ENCODE measurements around the gene KCNJ1.

Gene KCNJ1

DNA sequence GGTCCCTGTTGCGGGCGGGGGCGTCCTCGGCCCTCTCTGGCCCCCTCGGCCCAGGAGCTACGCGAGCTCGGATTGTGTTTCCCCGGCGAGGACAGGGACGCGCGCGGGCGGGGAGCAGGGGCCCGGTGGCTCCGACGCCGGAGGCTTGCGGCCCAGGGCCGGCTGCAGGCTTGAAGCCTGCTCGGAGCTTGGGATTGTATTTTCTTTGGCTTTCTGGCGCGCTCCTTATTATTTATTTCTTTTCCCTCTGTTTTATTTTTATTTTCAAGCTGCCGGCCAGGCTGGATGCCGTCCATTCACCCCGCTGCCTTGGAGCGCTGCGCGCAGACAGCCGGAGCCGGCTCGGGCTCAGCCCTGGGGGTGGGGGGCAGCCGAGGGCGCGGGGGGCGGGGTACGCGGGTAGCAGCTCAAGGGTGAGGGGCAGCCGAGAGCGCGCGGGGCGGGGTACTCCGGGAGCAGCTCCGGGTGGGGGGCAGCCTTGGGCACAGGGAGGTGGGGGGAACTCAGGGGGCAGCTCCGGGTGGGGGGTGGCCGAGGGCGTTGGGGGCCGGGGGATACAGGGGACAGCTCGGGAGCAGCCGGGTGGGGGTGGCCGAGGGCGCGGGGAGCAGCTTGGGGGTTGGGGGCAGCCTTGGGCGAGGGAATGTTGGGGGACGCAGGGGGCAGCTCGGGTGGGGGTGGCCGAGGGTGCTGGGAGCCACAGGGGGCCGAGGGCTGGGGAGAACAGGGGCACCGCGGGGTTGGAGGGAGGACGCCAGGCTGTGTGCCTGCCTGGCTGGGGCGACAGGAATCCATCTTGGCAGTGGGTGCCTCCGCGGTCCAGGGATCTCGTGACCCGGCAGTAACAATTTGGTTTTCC, 42.7 kb downstream of the KCNJ1 start:
- no peak for DNase-seq (ENCODE audit: low spot score)
- FAIRE-seq, result no peak

DNA sequence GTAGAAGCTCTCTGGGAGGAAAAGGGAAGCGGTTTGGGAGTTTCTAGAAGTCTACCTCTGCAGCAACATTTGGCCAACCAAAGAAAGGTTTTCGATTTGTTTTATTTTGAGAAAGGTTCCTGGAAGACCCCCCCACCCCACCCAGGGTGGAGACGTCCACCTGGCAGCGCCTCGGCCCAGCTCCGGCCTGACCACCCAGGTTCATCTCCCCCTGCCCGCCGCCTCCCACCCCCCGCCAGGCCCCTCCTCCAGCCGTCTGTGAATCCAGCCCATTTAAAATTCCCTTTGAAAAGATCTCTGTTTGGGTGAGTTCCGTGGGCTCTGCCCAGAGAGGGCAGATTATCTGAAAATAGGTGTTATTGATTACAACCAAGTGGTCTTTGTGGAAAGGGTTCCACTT, 43.3 kb downstream of the KCNJ1 start:
- FAIRE-seq, result no peak
- no peak for DNase-seq (ENCODE audit: low spot score)

DNA sequence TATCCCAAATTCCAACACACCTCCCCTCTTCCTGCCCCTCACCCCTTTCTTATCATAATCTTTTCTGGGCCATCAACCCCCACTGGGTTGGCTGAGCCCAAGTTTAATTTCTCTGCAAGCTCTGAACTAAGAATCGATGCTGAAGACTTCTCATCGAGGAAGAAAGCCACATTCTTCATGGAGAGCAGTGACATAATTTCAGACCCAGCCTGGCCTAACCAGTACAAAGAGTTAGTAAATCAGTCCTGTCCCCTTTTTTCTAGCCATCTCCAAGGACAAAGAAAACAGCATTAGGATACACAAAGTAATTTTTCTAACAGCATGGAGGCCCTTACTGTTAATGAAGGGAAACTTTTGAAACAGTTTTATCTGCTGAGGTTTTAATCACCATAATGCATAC, 45.0 kb downstream of the KCNJ1 start:
- FAIRE-seq, result no peak
- DNase-seq (ENCODE audit: low spot score), result no peak

DNA sequence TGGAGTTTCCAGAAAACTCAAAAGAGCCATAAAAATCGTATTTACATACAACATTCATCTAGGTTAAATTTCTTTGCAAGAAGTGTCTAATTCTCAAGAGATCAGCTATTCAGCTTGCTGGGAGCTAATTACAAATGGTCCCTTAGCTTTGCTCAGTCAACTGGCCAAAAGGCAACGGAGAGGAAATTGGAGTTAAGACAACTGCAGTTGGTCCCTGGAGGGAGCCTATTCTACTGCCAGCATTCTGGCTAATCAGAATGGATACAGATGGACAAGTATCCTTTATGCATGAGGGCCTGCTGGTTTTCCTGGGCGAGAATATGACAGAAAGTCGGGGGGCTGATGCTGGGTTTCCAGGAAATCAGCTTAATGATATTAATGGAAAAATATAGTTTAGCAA, 45.5 kb downstream of the KCNJ1 start:
- DNase-seq (ENCODE audit: low spot score) (no peak), FAIRE-seq (no peak)

DNA sequence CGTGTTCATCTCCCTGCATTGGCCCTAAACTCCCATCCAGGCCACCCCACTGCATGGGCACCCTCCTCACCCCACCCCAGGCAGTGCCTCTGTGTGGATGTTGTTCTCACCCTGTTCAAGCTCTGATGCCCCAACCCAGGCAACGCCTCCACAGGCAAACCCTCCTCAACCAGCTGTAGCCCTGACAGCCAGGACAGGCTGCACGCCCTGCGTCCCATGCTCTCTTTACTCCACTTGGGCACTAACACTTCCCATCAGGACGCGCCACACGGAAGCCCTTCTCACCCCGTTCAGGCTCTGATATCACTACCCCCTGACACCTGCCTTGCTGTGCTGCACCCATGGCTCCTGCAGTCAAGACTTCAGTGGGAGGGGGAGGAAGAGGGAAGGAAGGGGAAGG, 47.9 kb downstream of the KCNJ1 start:
- DNase-seq (ENCODE audit: low spot score), result no peak
- no peak for FAIRE-seq

DNA sequence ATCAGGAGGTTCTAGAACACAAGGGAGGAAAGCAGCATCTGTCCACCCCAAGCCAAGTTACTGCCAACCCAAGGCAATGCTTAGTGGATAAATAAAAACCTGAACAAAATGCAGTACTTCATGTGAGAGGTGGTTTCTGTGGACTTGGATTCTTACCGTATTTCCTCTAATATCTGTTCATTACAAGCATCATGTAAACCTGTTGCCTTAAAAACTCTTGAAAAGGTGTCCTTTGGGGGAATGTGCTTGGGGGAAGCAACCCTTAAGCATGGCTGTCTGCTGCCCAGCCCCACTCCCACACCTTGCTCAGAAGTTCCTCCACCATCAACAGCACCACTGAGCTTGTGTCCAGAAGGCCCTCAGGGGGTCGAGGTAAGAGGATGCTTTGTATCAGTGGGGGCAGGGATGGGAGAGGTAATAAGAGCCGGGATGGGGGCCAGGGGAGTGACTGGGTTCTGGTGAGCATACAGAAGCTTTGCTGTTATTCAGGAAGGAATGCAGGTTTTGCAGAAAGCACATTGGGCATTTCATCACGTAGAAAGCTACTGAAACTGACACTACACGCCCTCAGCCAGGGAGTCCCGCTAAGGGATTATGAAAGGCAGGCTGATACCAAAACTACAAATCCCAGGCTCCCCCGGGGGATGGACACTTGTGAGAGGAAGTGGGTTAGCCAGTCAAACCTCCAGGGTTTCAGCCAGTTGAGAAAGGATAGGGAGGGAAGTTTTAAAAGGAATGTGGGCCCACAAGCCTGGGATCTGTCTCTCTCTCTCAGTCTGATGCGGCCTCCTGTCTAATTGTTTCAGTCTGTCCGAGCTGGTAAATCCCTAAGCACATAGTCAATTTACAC, 52.0 kb downstream of the KCNJ1 start:
- FAIRE-seq (no peak), DNase-seq (ENCODE audit: low spot score) (no peak)

DNA sequence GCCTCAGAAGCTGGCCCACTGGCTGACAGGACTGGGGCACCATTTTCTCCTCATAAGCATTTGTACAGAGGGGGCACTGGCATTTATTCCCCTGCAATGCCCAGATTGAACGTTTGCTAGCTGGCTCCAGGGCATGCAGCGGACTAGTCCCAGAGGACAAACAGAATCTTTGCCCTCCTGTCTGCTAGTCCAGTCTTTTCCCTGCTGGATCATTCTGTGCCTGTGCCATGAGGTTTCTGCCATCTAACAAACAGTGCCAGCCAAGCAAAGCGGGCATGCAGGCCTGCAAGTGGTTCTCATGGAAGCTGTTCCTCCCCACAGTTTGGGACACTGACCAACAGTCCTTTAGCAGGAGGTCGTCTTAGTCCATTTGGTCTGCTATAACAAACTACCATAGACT, 53.4 kb downstream of the KCNJ1 start:
- DNase-seq (ENCODE audit: low spot score), result no peak
- FAIRE-seq, result no peak

DNA sequence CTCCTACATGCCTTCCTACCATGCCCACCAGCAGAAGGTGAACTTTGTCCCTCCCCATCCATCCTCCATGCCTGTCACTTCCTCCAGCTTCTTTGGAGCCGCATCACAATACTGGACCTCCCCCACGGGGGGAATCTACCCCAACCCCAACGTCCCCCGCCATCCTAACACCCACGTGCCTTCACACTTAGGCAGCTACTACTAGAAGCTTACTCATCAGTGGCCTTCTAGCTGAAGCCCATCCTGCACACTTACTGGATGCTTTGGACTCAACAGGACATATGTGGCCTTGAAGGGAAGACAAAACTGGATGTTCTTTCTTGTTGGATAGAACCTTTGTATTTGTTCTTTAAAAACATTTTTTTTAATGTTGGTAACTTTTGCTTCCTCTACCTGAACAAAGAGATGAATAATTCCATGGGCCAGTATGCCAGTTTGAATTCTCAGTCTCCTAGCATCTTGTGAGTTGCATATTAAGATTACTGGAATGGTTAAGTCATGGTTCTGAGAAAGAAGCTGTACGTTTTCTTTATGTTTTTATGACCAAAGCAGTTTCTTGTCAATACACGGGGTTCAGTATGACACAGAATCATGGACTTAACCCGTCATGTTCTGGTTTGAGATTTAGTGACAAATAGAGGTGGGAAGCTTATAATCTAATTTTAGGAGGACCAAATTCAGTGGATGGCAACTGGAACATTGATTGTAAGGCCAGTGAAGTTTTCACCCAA, 56.1 kb downstream of the KCNJ1 start:
- DNase-seq (ENCODE audit: low spot score) (no peak), FAIRE-seq (no peak)

DNA sequence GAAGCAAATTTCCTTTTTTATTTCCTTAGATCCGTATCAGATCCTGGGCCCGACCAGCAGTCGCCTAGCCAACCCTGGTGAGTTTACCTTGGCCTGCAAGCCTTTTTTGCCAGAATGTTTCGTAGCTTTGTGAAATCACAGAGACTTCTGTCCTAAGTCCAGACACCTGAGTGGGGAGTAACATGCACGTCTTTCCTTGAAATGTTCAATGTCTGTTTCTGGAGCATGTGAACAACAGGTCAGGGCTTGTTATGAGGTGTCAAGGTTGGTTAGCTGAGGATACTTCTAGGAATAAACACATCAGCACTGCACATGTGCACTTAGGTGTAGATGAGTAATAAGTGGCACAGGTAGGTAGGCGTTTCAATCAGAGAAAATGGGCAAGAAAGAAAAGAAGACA, 58.0 kb downstream of the KCNJ1 start:
- DNase-seq (ENCODE audit: low spot score), result no peak
- no peak for FAIRE-seq

DNA sequence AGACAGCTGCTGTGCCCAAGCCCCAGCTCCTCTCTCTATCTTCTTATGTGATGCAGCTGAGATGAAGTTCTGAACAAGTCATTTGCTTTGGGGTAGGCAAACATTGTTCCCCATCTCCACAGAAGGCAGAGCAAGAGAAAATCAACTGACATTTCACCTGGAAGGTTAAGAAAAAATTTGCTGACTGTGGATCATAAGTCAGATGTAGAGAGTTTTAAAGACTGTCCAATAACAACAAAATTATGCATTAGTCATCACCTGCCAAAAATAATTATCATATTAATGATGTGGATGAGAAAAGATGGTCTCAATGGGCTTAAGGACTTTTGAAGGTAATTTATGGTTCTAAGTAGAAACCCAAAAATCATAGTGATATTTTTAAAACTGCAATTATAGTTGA, 59.2 kb downstream of the KCNJ1 start:
- FAIRE-seq, result no peak
- no peak for DNase-seq (ENCODE audit: low spot score)

DNA sequence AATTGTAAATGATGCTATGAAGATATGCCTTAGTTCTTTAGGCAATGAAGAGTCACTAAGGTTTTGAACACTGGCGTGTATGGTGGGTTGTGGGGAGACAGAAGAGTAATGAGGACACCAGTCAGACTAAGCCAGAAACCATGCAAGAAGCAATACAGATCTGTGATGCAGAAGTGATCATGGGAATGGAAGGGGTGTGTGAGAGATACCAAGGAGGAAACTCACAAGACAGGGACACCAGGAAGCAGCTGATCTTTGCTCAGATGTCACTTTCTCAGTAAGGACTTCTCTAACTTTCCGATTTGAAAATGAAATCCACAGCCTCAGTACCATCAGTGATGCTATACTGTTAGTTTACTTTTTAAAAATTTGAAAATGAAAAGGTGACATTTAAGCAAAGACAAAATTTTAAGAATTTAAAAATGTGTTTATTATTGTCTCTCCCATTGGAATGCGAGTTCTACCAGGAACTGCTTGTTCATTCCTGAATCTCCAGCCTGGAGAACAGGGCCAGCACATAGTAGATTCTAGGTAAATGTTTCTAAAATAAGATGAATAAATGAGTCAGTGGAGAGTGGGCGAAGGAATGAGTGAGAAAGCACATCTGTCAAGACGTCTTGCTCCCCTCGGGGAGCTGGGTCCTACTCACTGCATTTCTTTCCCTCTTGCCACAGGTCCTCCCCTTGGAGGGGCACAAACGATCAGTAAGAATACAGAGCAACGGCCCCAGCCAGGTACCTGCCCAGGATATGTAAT, 60.4 kb downstream of the KCNJ1 start:
- FAIRE-seq (no peak), DNase-seq (ENCODE audit: low spot score) (no peak)

DNA sequence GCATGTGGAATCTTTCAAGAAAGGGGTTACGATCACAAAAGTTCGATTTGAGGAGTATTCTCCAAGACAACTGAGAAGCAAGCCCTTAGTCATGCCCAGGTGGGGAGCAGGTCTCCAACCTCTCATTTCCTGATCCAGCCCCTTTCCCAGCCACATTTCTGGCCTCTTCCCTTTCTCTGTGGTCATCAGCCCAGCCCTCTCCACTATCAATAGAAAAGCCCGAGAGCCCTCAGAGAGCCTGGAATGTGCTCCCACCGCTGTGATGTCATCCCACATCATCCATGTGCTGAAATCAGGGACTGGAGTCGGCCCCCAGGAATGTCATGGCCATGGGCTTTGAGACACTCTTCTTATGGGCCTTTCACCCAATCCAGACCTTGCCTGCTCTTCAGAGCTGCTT, 62.6 kb downstream of the KCNJ1 start:
- DNase-seq (ENCODE audit: low spot score) (no peak), FAIRE-seq (no peak)

DNA sequence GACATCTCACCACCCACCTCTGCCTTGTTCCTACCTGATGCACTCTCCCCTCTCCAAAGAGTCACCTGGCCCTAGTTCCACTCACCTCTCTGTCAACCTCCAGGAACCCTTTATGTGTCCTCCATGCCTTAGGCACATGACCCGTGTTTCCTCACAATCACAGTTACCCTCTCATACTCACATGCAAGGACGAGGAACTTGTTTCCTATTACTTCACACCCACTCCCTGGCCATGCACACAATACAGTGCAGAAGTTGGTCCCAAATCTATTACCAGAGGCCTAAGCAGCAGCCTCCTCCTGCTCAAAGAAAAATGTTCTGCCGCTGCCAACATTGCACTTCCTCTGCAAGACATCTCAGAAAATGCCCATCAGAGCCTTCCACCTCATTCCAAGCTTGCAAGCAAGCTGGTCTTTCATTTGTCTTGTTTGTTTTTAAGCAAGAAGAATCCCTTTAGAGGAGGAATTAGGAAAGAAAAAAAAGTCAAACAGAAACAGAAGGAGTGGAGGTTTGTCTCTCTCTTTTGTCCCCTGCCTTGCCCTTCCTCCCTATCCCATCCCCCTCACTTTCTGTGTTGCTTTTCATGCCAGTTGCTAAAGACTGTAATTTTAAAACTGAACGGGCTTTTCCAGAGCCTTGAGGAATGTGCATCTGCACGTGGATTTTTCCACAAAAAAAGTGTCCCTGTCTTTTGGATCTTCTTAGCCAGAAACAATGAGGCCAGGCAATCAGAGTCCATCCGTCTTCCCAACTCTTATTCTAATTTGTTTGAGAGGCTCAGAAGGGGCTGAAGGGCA, 63.4 kb downstream of the KCNJ1 start:
- FAIRE-seq (no peak), DNase-seq (ENCODE audit: low spot score) (no peak)

DNA sequence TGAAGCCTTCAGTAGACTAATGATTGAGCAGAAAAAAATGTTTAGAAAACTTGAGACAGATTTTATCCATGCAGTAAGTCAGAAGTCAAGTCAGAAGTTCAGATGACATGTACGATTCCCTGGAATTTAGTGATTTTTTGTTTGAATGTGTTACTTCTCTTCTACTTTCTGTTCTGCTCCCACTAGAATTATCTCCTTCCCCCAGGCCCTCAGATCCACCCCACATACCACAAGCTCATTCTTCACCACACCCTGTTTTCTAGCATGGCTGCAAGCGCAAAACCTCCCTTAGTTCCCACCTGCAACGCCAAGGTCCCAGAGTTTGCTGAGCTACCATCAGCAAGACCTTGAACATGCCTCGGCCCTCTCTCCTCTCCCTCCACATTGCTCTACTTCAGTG, 64.1 kb downstream of the KCNJ1 start:
- DNase-seq (ENCODE audit: low spot score) (no peak), FAIRE-seq (no peak)

DNA sequence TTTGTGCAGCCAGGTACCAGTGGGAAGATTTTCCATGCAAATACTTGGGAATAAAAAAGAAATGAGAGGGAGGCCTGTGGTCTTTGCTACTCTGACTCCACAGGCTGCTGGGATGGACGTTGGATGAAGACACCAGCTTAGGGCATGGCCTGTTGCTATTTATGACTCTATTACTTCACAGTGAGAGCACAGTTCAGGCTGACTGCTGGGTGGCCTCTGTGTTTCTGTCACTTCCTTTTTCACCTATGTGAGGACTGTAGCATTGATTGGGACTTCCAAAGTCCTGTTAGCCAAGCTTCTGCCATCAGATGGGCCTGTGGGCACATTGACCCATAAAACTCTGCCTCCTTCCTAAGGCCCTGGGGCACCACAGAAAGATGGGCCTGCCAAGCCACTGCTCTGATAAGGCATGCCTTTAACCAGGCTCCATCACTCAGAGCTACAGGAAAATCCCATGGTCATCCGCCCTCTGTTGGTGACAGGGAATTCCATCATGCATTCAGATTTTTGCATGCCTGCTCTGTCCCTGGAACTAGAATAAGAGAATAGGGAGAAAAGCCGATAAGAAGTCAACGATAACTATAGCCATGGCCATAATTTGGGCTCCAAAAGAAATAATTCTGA, 64.6 kb downstream of the KCNJ1 start:
- DNase-seq (ENCODE audit: low spot score) (no peak), FAIRE-seq (no peak)

DNA sequence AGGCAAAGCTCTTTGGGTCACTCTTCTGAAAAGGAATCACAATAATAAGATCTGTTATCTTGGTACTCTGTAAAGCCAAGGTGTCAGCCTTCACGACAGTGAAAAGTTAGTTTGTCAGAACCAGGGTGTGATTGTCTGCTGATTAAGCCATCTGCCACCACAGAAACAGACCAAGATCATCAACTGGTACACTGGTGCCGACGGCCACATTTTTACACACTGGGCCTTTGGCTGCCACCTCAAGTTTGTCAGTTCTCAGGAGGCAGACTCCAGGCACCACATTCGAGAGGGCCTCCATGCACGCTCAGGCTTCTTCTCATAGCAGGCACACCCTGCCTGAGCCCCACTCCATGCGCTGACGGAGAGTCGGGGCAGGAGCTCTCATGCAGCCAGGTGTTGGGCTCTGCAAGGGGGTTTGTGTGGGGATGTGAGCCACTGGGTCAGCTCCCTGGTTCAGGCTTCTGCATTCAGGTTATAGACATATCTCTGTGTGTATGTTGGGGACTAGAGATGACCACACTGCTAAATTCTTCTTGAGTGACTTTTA, 66.2 kb downstream of the KCNJ1 start:
- no peak for FAIRE-seq
- no peak for DNase-seq (ENCODE audit: low spot score)

DNA sequence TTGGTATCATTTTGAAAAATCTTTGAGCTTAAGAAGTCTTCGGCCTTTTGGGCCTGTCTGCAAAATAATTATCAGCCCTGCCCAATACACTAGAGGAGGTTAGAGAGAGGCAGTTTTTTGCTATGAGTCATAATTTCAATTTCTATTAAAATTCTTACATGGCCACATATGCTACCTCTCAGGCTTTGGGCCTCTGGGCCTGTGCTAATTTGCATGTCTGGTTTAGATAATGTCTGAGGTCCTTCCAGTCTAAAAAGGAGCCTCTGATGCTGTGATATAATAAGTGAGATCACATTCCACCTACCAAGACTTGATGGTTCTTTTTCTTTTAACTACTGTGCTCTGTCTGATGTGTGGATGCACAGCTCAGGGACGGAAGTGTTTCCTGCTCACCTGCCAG, 70.8 kb downstream of the KCNJ1 start:
- DNase-seq (ENCODE audit: low spot score) (no peak), FAIRE-seq (no peak)

DNA sequence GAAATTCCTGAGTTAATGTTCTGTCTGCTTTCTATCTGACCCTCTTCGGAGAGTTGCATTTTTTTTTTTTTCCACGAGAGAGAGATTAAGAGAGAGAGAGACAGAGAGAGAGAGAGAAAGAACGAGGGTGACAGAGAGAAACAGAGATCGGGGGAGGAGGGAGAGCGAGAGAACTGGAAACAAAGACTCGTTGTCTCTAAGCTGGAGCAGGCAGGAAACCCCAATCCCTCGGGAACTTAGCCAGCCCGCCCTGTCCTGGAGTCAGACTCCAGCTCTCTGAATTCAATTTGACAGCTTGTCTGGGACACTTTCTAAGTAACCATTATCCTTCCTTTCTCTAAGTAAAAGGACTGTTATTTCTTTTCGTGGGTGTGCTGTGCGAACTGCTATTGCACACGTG, 76.9 kb downstream of the KCNJ1 start:
- FAIRE-seq (no peak), DNase-seq (ENCODE audit: low spot score) (no peak)

DNA sequence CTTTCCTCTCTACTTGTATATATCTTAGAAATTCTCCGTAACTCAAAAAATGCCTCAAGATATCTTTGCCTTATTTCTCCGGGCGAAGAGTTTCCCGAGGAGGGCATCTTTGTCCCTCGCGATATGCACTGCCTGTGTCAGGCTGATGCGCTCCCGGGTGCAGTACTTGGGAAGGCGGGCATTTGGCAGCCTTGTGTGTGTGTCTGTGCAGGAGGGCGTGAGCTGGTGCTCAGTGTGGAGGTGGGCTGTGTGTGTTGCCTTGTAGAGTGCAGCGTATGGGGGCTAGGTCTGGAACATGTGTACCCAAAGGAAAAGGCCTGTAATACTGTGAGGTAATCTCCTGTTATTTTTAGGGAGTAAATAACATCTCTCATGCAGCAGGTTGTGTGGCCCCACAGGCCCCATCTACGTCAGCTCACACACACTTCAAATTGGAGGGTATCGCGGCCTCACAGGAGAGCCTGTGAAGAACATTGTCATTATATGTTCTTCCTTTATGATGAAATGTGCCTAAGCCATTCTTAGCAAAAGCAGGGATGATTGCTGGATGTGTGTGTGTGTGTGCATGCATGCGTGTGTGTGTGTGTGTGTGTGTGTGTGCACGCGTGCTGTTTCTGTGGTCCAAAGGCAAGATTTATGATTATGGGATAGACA, 77.5 kb downstream of the KCNJ1 start:
- DNase-seq (ENCODE audit: low spot score) (no peak), FAIRE-seq (no peak)

Data from RCC 7860 (cell line).